GM23338 (cell line): ENCODE data around the gene WWOX. TPM values are rescaled to one million over a fixed set of nuclear protein-coding genes. Genes with fewer than 3 reads are reported as not detected.

Experiments used
- ATAC-seq: fragments of 200-7000 bp; cut with Tn5 transposase; 3 replicates; pipeline ENCODE4 v1.9.1; 2020
- DNase-seq: peaks from one replicate; pipeline ENCODE4 v3.0.0-alpha.2; 2015; ENCODE audit warnings: low spot score
- H2AFZ ChIP-seq: fragments of 200-600 bp; sonication (generic); 2 replicates; pipeline ENCODE4 v1.8.0; 2016; ENCODE audit warnings: antibody characterized with exemption, mild to moderate bottlenecking, moderate library complexity
- H3F3A ChIP-seq: fragments of 200-600 bp; sonication (generic); replicated peaks from 2 replicates; pipeline ENCODE4 v1.8.0; 2017; ENCODE audit warnings: antibody characterized with exemption, mixed run types, low read depth
- H3K27ac ChIP-seq: fragments of 200-600 bp; sonication (generic); 2 replicates; pipeline ENCODE4 v1.6.1; 2016; ENCODE audit warnings: low read depth
- H3K27me3 ChIP-seq: fragments of 200-600 bp; sonication (generic); 2 replicates; pipeline ENCODE4 v1.8.0; 2016; ENCODE audit warnings: mild to moderate bottlenecking, mixed run types, moderate library complexity; ENCODE audit not compliant: insufficient read depth
- H3K36me3 ChIP-seq: fragments of 200-600 bp; sonication (generic); 2 replicates; pipeline ENCODE4 v1.8.0; 2016; ENCODE audit warnings: mild to moderate bottlenecking; ENCODE audit not compliant: insufficient read depth
- H3K4me1 ChIP-seq: fragments of 200-600 bp; sonication (generic); 2 replicates; pipeline ENCODE4 v1.8.0; 2016; ENCODE audit warnings: mild to moderate bottlenecking, moderate library complexity; ENCODE audit not compliant: insufficient read depth
- H3K4me2 ChIP-seq: fragments of 200-600 bp; sonication (generic); 2 replicates; pipeline ENCODE4 v1.7.1; 2017; ENCODE audit warnings: mixed run types
- H3K4me3 ChIP-seq: fragments of 200-600 bp; sonication (generic); 2 replicates; pipeline ENCODE4 v1.6.1; 2016; ENCODE audit warnings: mixed run types
- H3K79me2 ChIP-seq: fragments of 200-600 bp; sonication (generic); replicated peaks from 2 replicates; pipeline ENCODE4 v1.8.0; 2017; ENCODE audit warnings: mild to moderate bottlenecking; ENCODE audit not compliant: insufficient read depth
- H3K9me2 ChIP-seq: fragments of 200-600 bp; sonication (generic); 2 replicates; pipeline ENCODE4 v1.8.0; 2017; ENCODE audit not compliant: insufficient read depth
- H4K20me1 ChIP-seq: fragments of 200-600 bp; sonication (generic); replicated peaks from 2 replicates; pipeline ENCODE4 v1.8.0; 2017; ENCODE audit warnings: mild to moderate bottlenecking; ENCODE audit not compliant: insufficient read depth
- H3K27ac Mint-ChIP-seq: 2 replicates; pipeline ENCODE4 v1.8.0; 2020; ENCODE audit warnings: inconsistent platforms, mild to moderate bottlenecking, moderate library complexity, mixed read lengths
- H3K27me3 Mint-ChIP-seq: 3 replicates; pipeline ENCODE4 v1.8.0; 2022; ENCODE audit warnings: low read depth, mild to moderate bottlenecking, moderate library complexity, mixed read lengths, inconsistent platforms; ENCODE audit not compliant: insufficient read depth, poor library complexity
- H3K36me3 Mint-ChIP-seq: 3 replicates; pipeline ENCODE4 v1.8.0; 2021; ENCODE audit warnings: low read depth, mild to moderate bottlenecking, inconsistent platforms, moderate library complexity, mixed read lengths
- H3K4me1 Mint-ChIP-seq: 3 replicates; pipeline ENCODE4 v1.8.0; 2020; ENCODE audit warnings: mild to moderate bottlenecking, inconsistent platforms, mixed read lengths
- H3K4me3 Mint-ChIP-seq: 3 replicates; pipeline ENCODE4 v1.8.0; 2021; ENCODE audit warnings: moderate library complexity, mild to moderate bottlenecking, inconsistent platforms, mixed read lengths
- H3K9me3 Mint-ChIP-seq: 3 replicates; pipeline ENCODE4 v1.8.0; 2020; ENCODE audit warnings: moderate library complexity, mild to moderate bottlenecking, inconsistent platforms, mixed read lengths
- CREB1 ChIP-seq: fragments of 250-450 bp; sonication (Bioruptor Pico); IDR thresholded peaks from 2 replicates; pipeline ENCODE4 v1.5.0; 2020; ENCODE audit warnings: low read depth, mild to moderate bottlenecking, moderate library complexity
- ETS1 ChIP-seq: IDR thresholded peaks from 2 replicates; pipeline ENCODE4 v1.6.1; 2016; ENCODE audit warnings: antibody characterized with exemption
- EZH2 ChIP-seq: fragments of 200-600 bp; sonication (generic); IDR thresholded peaks from one replicate; pipeline ENCODE4 v1.8.0; 2017; ENCODE audit warnings: antibody characterized with exemption, mild to moderate bottlenecking, low read depth; ENCODE audit not compliant: unreplicated experiment
- EZH2phosphoT487 ChIP-seq: fragments of 200-600 bp; sonication (generic); IDR thresholded peaks from one replicate; pipeline ENCODE4 v1.8.1; 2018; ENCODE audit warnings: antibody characterized with exemption; ENCODE audit not compliant: unreplicated experiment
- JUNB ChIP-seq: IDR thresholded peaks from one replicate; pipeline ENCODE4 v1.6.1; 2016; ENCODE audit warnings: antibody characterized with exemption; ENCODE audit not compliant: unreplicated experiment
- NANOG ChIP-seq: IDR thresholded peaks from 2 replicates; pipeline ENCODE4 v1.6.1; 2016; ENCODE audit warnings: antibody characterized with exemption, borderline replicate concordance
- POLR2AphosphoS5 ChIP-seq: IDR thresholded peaks from 2 replicates; pipeline ENCODE4 v1.6.1; 2016; ENCODE audit warnings: antibody characterized with exemption, low read depth
- REST ChIP-seq: IDR thresholded peaks from one replicate; pipeline ENCODE4 v1.6.1; 2018; ENCODE audit warnings: antibody characterized with exemption; ENCODE audit not compliant: unreplicated experiment
- STAT1 ChIP-seq: IDR thresholded peaks from one replicate; pipeline ENCODE4 v1.6.1; 2016; ENCODE audit warnings: antibody characterized with exemption; ENCODE audit not compliant: unreplicated experiment
- ZNF331 ChIP-seq: fragments of 250-450 bp; sonication (Bioruptor Pico); IDR thresholded peaks from 2 replicates; pipeline ENCODE4 v1.5.0; 2020; ENCODE audit warnings: low read depth, mild to moderate bottlenecking, moderate library complexity
- polyA plus RNA-seq: library from polyadenylated mRNA; unstranded; fragments of >200 nt; fragmentation: Nextera tagmentation; extraction: Ambion mirVana; gene quantifications from 2 replicates; pipeline ENCODE4 v1.2.1, GENCODE V29; 2016
- total RNA-seq: library from RNA; depleted of rRNA; stranded (reverse); fragments of >200 nt; shearing (Covaris generic); gene quantifications from 2 replicates; pipeline ENCODE4 v1.2.3, GENCODE V29; 2014
- TF ChIP-seq, protein P1 (sequence below): fragments of 250-450 bp; sonication (Bioruptor Pico); IDR thresholded peaks from 2 replicates; pipeline ENCODE4 v1.5.0; 2020; ENCODE audit warnings: mild to moderate bottlenecking, moderate library complexity

Gene WWOX
- total and polyA plus RNA-seq, 2 experiments from 2014 or later: 10.0 to 19.3 TPM

DNA sequence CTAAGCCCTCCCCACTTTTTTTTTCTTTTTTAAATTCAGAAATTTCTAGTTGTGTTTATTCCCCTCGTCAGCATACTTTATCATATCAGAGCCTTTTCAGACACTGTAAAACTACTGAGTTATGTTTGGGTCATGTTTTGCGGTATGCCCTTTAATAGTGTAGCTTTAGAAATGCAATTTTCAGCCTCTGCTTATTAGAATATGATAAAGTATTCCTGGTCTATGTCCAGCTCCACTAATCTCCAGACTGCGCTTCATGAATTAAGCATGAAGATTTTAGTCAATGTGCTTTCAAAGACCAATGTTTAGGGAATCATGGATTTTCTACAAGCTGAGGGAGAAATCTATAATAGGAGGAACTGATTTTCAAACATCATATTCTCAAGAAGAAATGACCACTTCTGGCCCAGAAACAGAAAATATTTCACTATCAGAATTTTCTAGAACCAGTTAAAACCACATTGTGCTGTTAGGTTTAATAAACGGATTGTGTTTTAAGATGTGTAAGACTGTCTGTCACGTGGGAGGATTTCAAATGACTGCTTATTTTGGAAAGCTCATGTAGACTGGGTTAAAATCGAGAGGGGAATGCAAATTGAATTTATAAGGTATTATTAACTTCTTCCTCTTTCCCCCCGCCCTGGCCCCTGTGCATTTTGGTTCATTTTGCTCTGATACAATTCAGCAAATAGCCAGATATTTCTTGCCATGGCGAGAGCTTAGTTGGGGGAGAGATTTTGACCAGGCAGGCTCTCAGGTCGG is 498.5 kb downstream of the WWOX start:
- H3F3A ChIP-seq: no peaks in the 10 kb centered on the region
- H3K36me3 Mint-ChIP-seq: peaks cover 5% of the 10 kb centered on the region; the same call in 1 of the 3 replicates
- H3K27ac ChIP-seq: no peak overlapping the region
- no peaks in the 10 kb centered on the region for H3K79me2 ChIP-seq
- H4K20me1 ChIP-seq: no peaks in the 10 kb centered on the region
- TF ChIP-seq REST (no peak), STAT1 (no peak), POLR2AphosphoS5 (no peak), EZH2phosphoT487 (no peak), ZNF331 (CRISPR knock-in tag) (no peak), NANOG (no peak), CREB1 (CRISPR knock-in tag) (no peak), ETS1 (no peak), JUNB (no peak), EZH2 (no peak)
- H3K4me2 ChIP-seq: no peak overlapping the region
- H3K9me3 Mint-ChIP-seq: no peaks in the 10 kb centered on the region; the same call in 2 of the 3 replicates
- H2AFZ ChIP-seq: no peak overlapping the region
- H3K4me3 Mint-ChIP-seq: no peak overlapping the region
- peaks cover 50% of the 10 kb centered on the region for H3K4me1 Mint-ChIP-seq
- DNase-seq (no peak), ATAC-seq (no peak)
- H3K27me3 ChIP-seq: no peaks in the 10 kb centered on the region
- H3K27me3 Mint-ChIP-seq: peaks cover 6% of the 10 kb centered on the region
- H3K4me3 ChIP-seq: no peak overlapping the region
- no peaks in the 10 kb centered on the region; the same call in 1 of the 2 replicates for H3K4me1 ChIP-seq
- no peak overlapping the region for H3K27ac Mint-ChIP-seq
- no peaks in the 10 kb centered on the region for H3K36me3 ChIP-seq
- H3K9me2 ChIP-seq: no peaks in the 10 kb centered on the region

DNA sequence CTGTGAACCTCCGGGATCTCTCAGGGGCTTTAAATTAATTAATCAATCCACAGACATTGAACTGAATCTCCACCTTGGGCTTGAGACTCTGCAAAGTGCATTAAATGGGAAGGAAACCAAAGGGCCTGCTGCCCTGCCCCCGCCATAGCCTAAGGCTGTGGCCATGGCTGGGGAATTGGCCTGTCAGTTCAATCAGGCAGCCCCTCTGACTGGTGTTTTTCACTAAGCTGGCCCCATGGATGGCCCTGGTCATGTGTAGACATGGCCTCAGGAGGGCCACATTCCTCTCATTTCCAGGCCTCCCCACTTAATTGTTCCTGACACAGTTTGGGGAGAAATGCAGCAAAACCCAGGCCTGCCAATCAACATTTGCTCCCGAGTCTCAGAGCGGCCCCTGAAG is 499.8 kb downstream of the WWOX start:
- H3K4me3 ChIP-seq: no peak overlapping the region
- no peaks in the 10 kb centered on the region for H3K36me3 ChIP-seq
- Mint-ChIP-seq H3K9me3 (no peaks in the 10 kb centered on the region; the same call in 2 of the 3 replicates), H3K36me3 (peaks cover 5% of the 10 kb centered on the region; the same call in 1 of the 3 replicates), H3K4me3 (no peak overlapping the region), H3K4me1 (peaks cover 39% of the 10 kb centered on the region), H3K27ac (no peak overlapping the region), H3K27me3 (peaks cover 6% of the 10 kb centered on the region)
- no peak overlapping the region for H2AFZ ChIP-seq
- no peak for DNase-seq
- H3K4me1 ChIP-seq: no peaks in the 10 kb centered on the region; the same call in 1 of the 2 replicates
- H3K9me2 ChIP-seq: no peaks in the 10 kb centered on the region
- H3K27ac ChIP-seq: no peak overlapping the region
- H3F3A ChIP-seq: no peaks in the 10 kb centered on the region
- H3K4me2 ChIP-seq: no peak overlapping the region
- no peaks in the 10 kb centered on the region for H4K20me1 ChIP-seq
- no peaks in the 10 kb centered on the region for H3K79me2 ChIP-seq
- no peak; the same call in 2 of the 3 replicates for ATAC-seq
- H3K27me3 ChIP-seq: no peaks in the 10 kb centered on the region
- TF ChIP-seq POLR2AphosphoS5: no peak
- TF ChIP-seq JUNB: no peak
- TF ChIP-seq CREB1 (CRISPR knock-in tag): no peak
- TF ChIP-seq, protein P1, sequence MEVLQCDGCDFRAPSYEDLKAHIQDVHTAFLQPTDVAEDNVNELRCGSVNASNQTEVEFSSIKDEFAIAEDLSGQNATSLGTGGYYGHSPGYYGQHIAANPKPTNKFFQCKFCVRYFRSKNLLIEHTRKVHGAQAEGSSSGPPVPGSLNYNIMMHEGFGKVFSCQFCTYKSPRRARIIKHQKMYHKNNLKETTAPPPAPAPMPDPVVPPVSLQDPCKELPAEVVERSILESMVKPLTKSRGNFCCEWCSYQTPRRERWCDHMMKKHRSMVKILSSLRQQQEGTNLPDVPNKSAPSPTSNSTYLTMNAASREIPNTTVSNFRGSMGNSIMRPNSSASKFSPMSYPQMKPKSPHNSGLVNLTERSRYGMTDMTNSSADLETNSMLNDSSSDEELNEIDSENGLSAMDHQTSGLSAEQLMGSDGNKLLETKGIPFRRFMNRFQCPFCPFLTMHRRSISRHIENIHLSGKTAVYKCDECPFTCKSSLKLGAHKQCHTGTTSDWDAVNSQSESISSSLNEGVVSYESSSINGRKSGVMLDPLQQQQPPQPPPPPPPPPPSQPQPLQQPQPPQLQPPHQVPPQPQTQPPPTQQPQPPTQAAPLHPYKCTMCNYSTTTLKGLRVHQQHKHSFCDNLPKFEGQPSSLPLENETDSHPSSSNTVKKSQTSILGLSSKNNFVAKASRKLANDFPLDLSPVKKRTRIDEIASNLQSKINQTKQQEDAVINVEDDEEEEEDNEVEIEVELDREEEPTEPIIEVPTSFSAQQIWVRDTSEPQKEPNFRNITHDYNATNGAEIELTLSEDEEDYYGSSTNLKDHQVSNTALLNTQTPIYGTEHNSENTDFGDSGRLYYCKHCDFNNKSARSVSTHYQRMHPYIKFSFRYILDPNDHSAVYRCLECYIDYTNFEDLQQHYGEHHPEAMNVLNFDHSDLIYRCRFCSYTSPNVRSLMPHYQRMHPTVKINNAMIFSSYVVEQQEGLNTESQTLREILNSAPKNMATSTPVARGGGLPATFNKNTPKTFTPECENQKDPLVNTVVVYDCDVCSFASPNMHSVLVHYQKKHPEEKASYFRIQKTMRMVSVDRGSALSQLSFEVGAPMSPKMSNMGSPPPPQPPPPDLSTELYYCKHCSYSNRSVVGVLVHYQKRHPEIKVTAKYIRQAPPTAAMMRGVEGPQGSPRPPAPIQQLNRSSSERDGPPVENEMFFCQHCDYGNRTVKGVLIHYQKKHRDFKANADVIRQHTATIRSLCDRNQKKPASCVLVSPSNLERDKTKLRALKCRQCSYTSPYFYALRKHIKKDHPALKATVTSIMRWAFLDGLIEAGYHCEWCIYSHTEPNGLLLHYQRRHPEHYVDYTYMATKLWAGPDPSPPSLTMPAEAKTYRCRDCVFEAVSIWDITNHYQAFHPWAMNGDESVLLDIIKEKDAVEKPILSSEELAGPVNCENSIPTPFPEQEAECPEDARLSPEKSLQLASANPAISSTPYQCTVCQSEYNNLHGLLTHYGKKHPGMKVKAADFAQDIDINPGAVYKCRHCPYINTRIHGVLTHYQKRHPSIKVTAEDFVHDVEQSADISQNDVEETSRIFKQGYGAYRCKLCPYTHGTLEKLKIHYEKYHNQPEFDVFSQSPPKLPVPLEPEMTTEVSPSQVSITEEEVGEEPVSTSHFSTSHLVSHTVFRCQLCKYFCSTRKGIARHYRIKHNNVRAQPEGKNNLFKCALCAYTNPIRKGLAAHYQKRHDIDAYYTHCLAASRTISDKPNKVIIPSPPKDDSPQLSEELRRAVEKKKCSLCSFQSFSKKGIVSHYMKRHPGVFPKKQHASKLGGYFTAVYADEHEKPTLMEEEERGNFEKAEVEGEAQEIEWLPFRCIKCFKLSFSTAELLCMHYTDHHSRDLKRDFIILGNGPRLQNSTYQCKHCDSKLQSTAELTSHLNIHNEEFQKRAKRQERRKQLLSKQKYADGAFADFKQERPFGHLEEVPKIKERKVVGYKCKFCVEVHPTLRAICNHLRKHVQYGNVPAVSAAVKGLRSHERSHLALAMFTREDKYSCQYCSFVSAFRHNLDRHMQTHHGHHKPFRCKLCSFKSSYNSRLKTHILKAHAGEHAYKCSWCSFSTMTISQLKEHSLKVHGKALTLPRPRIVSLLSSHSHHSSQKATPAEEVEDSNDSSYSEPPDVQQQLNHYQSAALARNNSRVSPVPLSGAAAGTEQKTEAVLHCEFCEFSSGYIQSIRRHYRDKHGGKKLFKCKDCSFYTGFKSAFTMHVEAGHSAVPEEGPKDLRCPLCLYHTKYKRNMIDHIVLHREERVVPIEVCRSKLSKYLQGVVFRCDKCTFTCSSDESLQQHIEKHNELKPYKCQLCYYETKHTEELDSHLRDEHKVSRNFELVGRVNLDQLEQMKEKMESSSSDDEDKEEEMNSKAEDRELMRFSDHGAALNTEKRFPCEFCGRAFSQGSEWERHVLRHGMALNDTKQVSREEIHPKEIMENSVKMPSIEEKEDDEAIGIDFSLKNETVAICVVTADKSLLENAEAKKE: no peak
